GM21526 (cell line): Measurements from ENCODE around the gene SYNE1.
"Not testable (repeated sequence)": the region's sequence is repeated elsewhere in the genome, so short reads cannot be mapped to it uniquely, and the experiment has no call there.

Experiments used
- ATAC-seq: cut with Tn5 transposase; IDR thresholded peaks from one replicate; pipeline ENCODE4 v1.9.1; 2021; ENCODE audit warnings: moderate library complexity; ENCODE audit not compliant: unreplicated experiment, low FRiP score

The SYNE1 gene

GRCh38 chr6:152334555-152334954, 302.6 kb downstream of the SYNE1 start:
- no peak for ATAC-seq

GRCh38 chr6:152330961-152331360, 306.2 kb downstream of the SYNE1 start:
- ATAC-seq, result no peak

- ATAC-seq, result no peak
These were observed 307.3 kb downstream of the SYNE1 start for GRCh38 chr6:152329638-152330448.

GRCh38 chr6:152328200-152328599, 309.0 kb downstream of the SYNE1 start:
- ATAC-seq, result not testable (repeated sequence)

- ATAC-seq, result no peak
These were observed 313.8 kb downstream of the SYNE1 start for GRCh38 chr6:152323376-152323775.

GRCh38 chr6:152318278-152318677, 318.9 kb downstream of the SYNE1 start:
- no peak for ATAC-seq

- no peak for ATAC-seq
These were observed 321.1 kb downstream of the SYNE1 start for GRCh38 chr6:152316024-152316423.

GRCh38 chr6:152314483-152314832, 322.7 kb downstream of the SYNE1 start:
- ATAC-seq, result no peak

GRCh38 chr6:152313542-152314482, 323.4 kb downstream of the SYNE1 start:
- ATAC-seq, result no peak

- ATAC-seq, result no peak
These were observed 324.7 kb downstream of the SYNE1 start for GRCh38 chr6:152312434-152312833.

- ATAC-seq, result no peak
These were observed 326.7 kb downstream of the SYNE1 start for GRCh38 chr6:152310371-152310954.

- peak; percentile 74 for ATAC-seq
These were observed 327.5 kb downstream of the SYNE1 start for GRCh38 chr6:152309648-152310047.

- ATAC-seq, result no peak
These were observed 328.2 kb downstream of the SYNE1 start for GRCh38 chr6:152309006-152309405.

GRCh38 chr6:152308306-152308705, 328.9 kb downstream of the SYNE1 start:
- ATAC-seq, result no peak

GRCh38 chr6:152305672-152306071, 331.5 kb downstream of the SYNE1 start:
- ATAC-seq, result no peak

GRCh38 chr6:152301765-152302568, 335.2 kb downstream of the SYNE1 start:
- ATAC-seq, result peak; percentile 94

GRCh38 chr6:152301021-152301764, 336.0 kb downstream of the SYNE1 start:
- ATAC-seq, result no peak

GRCh38 chr6:152300517-152300916, 336.6 kb downstream of the SYNE1 start:
- ATAC-seq, result no peak

GRCh38 chr6:152298848-152299735, 338.1 kb downstream of the SYNE1 start:
- ATAC-seq, result no peak
